Measurements from ENCODE around the gene NDUFS8. TPM values are rescaled to one million over a fixed set of nuclear protein-coding genes. Genes with fewer than 3 reads are reported as not detected.

The NDUFS8 gene
- total RNA-seq, 2 experiments from 2014 or later: 70.5 to 72.5 TPM

- Histone ChIP-seq H3K4me1 (ENCODE audit: insufficient read depth, low read length) (peaks cover 39% of the 10 kb centered on the region), H3K9me3 (ENCODE audit: control insufficient read depth in 1 of 2, insufficient read depth in 1 of 2, low read length in 2 of 2) (no peaks in the 10 kb centered on the region), H3K4me3 (ENCODE audit: low read length) (no peak overlapping the region), H3K27me3 (ENCODE audit: control insufficient read depth in 1 of 2, insufficient read depth in 2 of 2, low read length in 2 of 2) (no peaks in the 10 kb centered on the region), H3K27ac (ENCODE audit: low read depth in 1 of 2, low read length in 2 of 2) (no peak overlapping the region), H3K36me3 (ENCODE audit: insufficient read depth, low read length) (peaks cover 17% of the 10 kb centered on the region)
- POLR2A ChIA-PET: interaction anchor here (2.7 kb wide), 1 partner anchor 10 kb away, joined by 9 read pairs; the partner anchor contains the start of gene TCIRG1
- Mint-ChIP-seq H3K4me3 (peak overlapping the region; percentile 94), H3K9me3 (peaks cover 2% of the 10 kb centered on the region), H3K27me3 (no peaks in the 10 kb centered on the region), H3K27ac (no peak overlapping the region), H3K36me3 (ENCODE audit: low read depth) (peaks cover 11% of the 10 kb centered on the region), H3K4me1 (ENCODE audit: low read depth) (peaks cover 20% of the 10 kb centered on the region)
- ATAC-seq (ENCODE audit: poor library complexity) (no peak), DNase-seq (no peak)
- intact Hi-C loops (cut with DNase I, micrococcal nuclease): no loop called here
- TF ChIP-seq CTCF (IDR thresholded peaks at IDR 0.05): no peak
- CTCF ChIA-PET: no interaction called here
These were observed 1.5 kb upstream of the NDUFS8 start for GRCh38 chr11:68028802-68029545.

DNA sequence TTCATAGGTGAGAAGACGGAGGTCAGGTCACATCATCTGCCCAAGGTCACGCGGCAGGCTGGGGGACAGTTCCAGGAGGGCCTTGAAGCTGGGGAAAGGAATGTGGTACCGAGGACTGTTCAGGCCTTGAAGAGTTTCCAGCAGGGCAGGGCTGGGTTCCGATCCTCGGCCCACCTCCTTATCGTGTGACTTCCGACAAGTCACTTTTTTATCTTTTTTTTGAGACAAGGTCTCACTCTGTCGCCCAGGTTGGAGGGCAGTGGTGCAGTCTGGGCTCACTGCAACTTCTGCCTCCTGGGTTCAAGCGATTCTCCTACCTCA lies 623 bp downstream of the NDUFS8 start:
- POLR2A ChIA-PET: interaction anchor here (1.0 to 2.7 kb wide), 3 partner anchors 8 to 89 kb away, joined by 3 to 21 read pairs (median 9); partner anchors contain the start of gene TCIRG1

DNA sequence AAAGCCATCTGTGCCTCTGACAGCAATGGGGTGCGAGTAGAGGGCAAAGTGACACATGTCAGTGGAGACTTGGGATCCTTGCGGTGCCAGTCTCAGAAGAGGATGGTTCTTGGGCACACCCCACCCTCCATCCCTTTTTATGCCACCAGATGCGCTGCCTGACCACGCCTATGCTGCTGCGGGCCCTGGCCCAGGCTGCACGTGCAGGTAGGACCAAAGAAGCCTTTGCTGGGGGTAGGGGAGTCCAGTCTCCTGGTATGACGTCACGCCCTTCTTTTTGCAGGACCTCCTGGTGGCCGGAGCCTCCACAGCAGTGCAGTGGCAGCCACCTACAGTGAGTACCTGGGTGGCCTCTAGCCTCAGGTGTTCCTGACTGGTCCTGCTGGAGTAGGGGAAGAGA lies 1.5 kb downstream of the NDUFS8 start:
- POLR2A ChIA-PET: interaction anchor here (0.8 kb wide), 1 partner anchor 126 kb away, joined by 3 read pairs; no protein-coding TSS in a partner anchor

More for the DNA sequence above, 623 bp downstream of the NDUFS8 start:
- Mint-ChIP-seq H3K27me3 (no peaks in the 10 kb centered on the region), H3K9me3 (no peaks in the 10 kb centered on the region), H3K27ac (peak overlapping the region; percentile 87), H3K4me3 (peak overlapping the region; percentile 94), H3K36me3 (ENCODE audit: low read depth) (peaks cover 11% of the 10 kb centered on the region), H3K4me1 (ENCODE audit: low read depth) (peaks cover 24% of the 10 kb centered on the region)
- intact Hi-C loops (cut with DNase I, micrococcal nuclease): loop anchor here in 1 of 2 experiments (2.0 to 5.0 kb wide), 3 partner anchors 90 to 240 kb away; partner anchors contain the start of genes C11orf24 and CHKA
- DNase-seq: peak in 3 of 14 experiments; percentile 29 to 53 (median 39)
- Histone ChIP-seq H3K9me3 (ENCODE audit: control insufficient read depth in 1 of 2, insufficient read depth in 1 of 2, low read length in 2 of 2) (no peaks in the 10 kb centered on the region), H3K27me3 (ENCODE audit: control insufficient read depth in 1 of 2, insufficient read depth in 2 of 2, low read length in 2 of 2) (no peaks in the 10 kb centered on the region), H3K4me1 (ENCODE audit: insufficient read depth, low read length) (peaks cover 46% of the 10 kb centered on the region), H3K27ac (ENCODE audit: low read depth in 1 of 2, low read length in 2 of 2) (peak overlapping the region; percentile 76 to 79), H3K36me3 (ENCODE audit: insufficient read depth, low read length) (peaks cover 22% of the 10 kb centered on the region), H3K4me3 (ENCODE audit: low read length) (peak overlapping the region; percentile 79)
- no peak for ATAC-seq (ENCODE audit: poor library complexity)
- CTCF ChIA-PET: no interaction called here
- TF ChIP-seq CTCF (IDR thresholded peaks at IDR 0.05): no peak

More for the DNA sequence above, 1.5 kb downstream of the NDUFS8 start:
- intact Hi-C loops (cut with DNase I, micrococcal nuclease): loop anchor here in 1 of 2 experiments (5.0 kb wide), 1 partner anchor 225 kb away; no protein-coding TSS in a partner anchor
- Mint-ChIP-seq H3K4me1 (ENCODE audit: low read depth) (peaks cover 29% of the 10 kb centered on the region), H3K27ac (peak overlapping the region; percentile 87), H3K9me3 (no peaks in the 10 kb centered on the region), H3K36me3 (ENCODE audit: low read depth) (peaks cover 15% of the 10 kb centered on the region), H3K4me3 (peak overlapping the region; percentile 94), H3K27me3 (no peaks in the 10 kb centered on the region)
- no peaks in the 10 kb centered on the region for H3K9me3 ChIP-seq (ENCODE audit: control insufficient read depth in 1 of 2, insufficient read depth in 1 of 2, low read length in 2 of 2)
- H3K27ac ChIP-seq (ENCODE audit: low read depth in 1 of 2, low read length in 2 of 2): no peak overlapping the region
- H3K36me3 ChIP-seq (ENCODE audit: insufficient read depth, low read length): peaks cover 25% of the 10 kb centered on the region
- ATAC-seq (ENCODE audit: poor library complexity) (no peak), DNase-seq (no peak)
- H3K4me1 ChIP-seq (ENCODE audit: insufficient read depth, low read length): peaks cover 55% of the 10 kb centered on the region
- CTCF ChIA-PET: no interaction called here
- H3K4me3 ChIP-seq (ENCODE audit: low read length): no peak overlapping the region
- TF ChIP-seq CTCF (IDR thresholded peaks at IDR 0.05): no peak
- H3K27me3 ChIP-seq (ENCODE audit: control insufficient read depth in 1 of 2, insufficient read depth in 2 of 2, low read length in 2 of 2): no peaks in the 10 kb centered on the region

Measured in CD4-positive, alpha-beta T cell (primary cell).